Karpas-422 (cell line): ENCODE results near the gene PVRIG. TPM values are rescaled to one million over a fixed set of nuclear protein-coding genes. Genes with fewer than 3 reads are reported as not detected.
"Not testable (repeated sequence)": the region's sequence is repeated elsewhere in the genome, so short reads cannot be mapped to it uniquely, and the experiment has no call there.

ENCODE experiments used
- DNase-seq: peaks from one replicate; pipeline ENCODE4 v3.0.0-alpha.2; 2015
- H2AFZ ChIP-seq: fragments of 200-600 bp; sonication (generic); 2 replicates; pipeline ENCODE4 v1.6.1; 2014; ENCODE audit warnings: antibody characterized with exemption, low read length, mixed read lengths
- H3K27ac ChIP-seq: fragments of 200-600 bp; sonication (generic); 2 replicates; pipeline ENCODE4 v1.5.1; 2014; ENCODE audit warnings: mild to moderate bottlenecking, low read length, moderate library complexity
- H3K27me3 ChIP-seq: fragments of 200-600 bp; sonication (generic); 2 replicates; pipeline ENCODE4 v1.6.1; 2014; ENCODE audit warnings: low read length, mixed read lengths
- H3K36me3 ChIP-seq: fragments of 200-600 bp; sonication (generic); 2 replicates; pipeline ENCODE4 v1.6.1; 2014; ENCODE audit warnings: low read length, mixed read lengths; ENCODE audit not compliant: insufficient read depth
- H3K4me1 ChIP-seq: fragments of 200-600 bp; sonication (generic); 2 replicates; pipeline ENCODE4 v1.6.1; 2014; ENCODE audit warnings: mild to moderate bottlenecking, low read length, mixed read lengths
- H3K4me2 ChIP-seq: fragments of 200-600 bp; sonication (generic); 2 replicates; pipeline ENCODE4 v1.6.1; 2014; ENCODE audit warnings: low read length, low read depth, mild to moderate bottlenecking; ENCODE audit not compliant: poor library complexity, severe bottlenecking
- H3K4me3 ChIP-seq: fragments of 200-600 bp; sonication (generic); 2 replicates; pipeline ENCODE4 v1.5.1; 2014; ENCODE audit warnings: mild to moderate bottlenecking, antibody characterized with exemption, low read length, mixed read lengths
- H3K79me2 ChIP-seq: fragments of 200-600 bp; sonication (generic); 2 replicates; pipeline ENCODE4 v1.6.1; 2014; ENCODE audit warnings: mild to moderate bottlenecking, low read length, mixed read lengths
- H3K9ac ChIP-seq: fragments of 200-600 bp; sonication (generic); 2 replicates; pipeline ENCODE4 v1.6.0; 2014; ENCODE audit warnings: low read length
- H3K9me2 ChIP-seq: fragments of 200-600 bp; sonication (generic), shearing (Covaris generic); replicated peaks from 2 replicates; pipeline ENCODE4 v1.6.0; 2014; ENCODE audit warnings: mild to moderate bottlenecking, low read length, moderate library complexity; ENCODE audit not compliant: insufficient read depth
- H3K9me3 ChIP-seq: fragments of 300-700, 200-600 bp; sonication (generic); 2 replicates; pipeline ENCODE4 v1.6.1; 2014; ENCODE audit warnings: low read length, mixed read lengths
- H4K20me1 ChIP-seq: fragments of 200-600 bp; sonication (generic); 2 replicates; pipeline ENCODE4 v1.6.1; 2014; ENCODE audit warnings: mild to moderate bottlenecking, antibody characterized with exemption, low read length, low read depth; ENCODE audit not compliant: insufficient read depth
- total RNA-seq: library from RNA; depleted of rRNA; stranded (reverse); fragments of >200 nt; shearing (Covaris generic); gene quantifications from 2 replicates; pipeline ENCODE4 v1.2.3, GENCODE V29; 2014; ENCODE audit warnings: low replicate concordance

The PVRIG gene
- total RNA-seq, 1 experiment from 2014 or later: 1.6 TPM

DNA sequence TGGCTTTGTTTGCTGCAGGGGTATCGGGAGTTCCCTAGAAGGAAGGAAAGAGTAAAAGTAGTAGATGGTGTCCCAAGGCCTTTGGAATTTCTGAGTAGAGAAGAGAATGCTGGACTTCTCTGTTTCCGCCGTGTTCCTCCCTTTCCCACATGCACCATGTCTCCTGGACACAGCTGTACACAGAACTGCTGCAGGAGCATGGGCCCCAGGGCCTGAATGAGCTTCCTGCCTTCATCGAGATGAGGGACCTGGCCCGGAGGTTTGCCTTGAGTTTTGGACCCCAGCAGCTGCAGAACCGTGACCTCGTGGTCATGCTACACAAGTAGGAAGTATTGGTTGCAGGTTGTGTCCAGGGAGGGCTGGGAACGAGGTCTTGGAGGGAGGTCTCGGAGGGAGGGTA, 15.3 kb upstream of the PVRIG start:
- Histone ChIP-seq H3K4me3 (no peak overlapping the region), H3K4me2 (no peak overlapping the region), H3K27ac (no peak overlapping the region), H3K9ac (no peak overlapping the region), H2AFZ (no peak overlapping the region), H3K9me3 (no peaks in the 10 kb centered on the region), H3K27me3 (no peaks in the 10 kb centered on the region), H4K20me1 (no peaks in the 10 kb centered on the region), H3K36me3 (no peaks in the 10 kb centered on the region), H3K4me1 (peaks cover 6% of the 10 kb centered on the region), H3K9me2 (no peaks in the 10 kb centered on the region), H3K79me2 (no peaks in the 10 kb centered on the region)
- DNase-seq: no peak

DNA sequence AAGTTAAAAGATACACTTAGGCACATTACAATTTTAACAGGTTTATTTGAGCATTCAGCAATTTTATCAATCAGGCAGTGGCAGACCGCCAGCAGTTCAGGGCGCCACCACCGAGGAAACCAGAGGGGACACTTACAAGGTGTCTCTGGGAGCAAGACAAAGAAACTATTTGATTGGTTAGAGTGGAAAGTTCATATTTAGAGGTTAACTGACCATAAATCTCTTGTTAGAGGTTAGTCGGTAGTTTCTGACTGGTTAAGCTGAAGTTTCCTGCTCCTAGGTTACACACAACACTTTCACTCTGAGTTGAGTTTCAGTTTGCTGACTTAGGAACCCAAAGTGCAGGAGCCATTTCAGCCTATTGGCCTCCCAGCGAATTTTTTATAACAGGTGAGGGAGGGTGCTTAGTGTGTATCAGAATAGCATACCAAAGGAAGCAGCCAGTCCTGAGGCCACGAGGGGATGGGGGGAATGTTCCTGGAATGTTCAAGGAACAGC, 10.8 kb upstream of the PVRIG start:
- H3K27ac ChIP-seq: no peak overlapping the region
- H3K9ac ChIP-seq: no peak overlapping the region
- H4K20me1 ChIP-seq: no peaks in the 10 kb centered on the region
- no peaks in the 10 kb centered on the region for H3K27me3 ChIP-seq
- no peaks in the 10 kb centered on the region for H3K9me3 ChIP-seq
- no peak overlapping the region for H3K4me3 ChIP-seq
- H2AFZ ChIP-seq: no peak overlapping the region
- no peak for DNase-seq
- H3K36me3 ChIP-seq: no peaks in the 10 kb centered on the region
- peaks cover 10% of the 10 kb centered on the region for H3K4me1 ChIP-seq
- no peak overlapping the region for H3K4me2 ChIP-seq
- H3K9me2 ChIP-seq: no peaks in the 10 kb centered on the region
- H3K79me2 ChIP-seq: no peaks in the 10 kb centered on the region

DNA sequence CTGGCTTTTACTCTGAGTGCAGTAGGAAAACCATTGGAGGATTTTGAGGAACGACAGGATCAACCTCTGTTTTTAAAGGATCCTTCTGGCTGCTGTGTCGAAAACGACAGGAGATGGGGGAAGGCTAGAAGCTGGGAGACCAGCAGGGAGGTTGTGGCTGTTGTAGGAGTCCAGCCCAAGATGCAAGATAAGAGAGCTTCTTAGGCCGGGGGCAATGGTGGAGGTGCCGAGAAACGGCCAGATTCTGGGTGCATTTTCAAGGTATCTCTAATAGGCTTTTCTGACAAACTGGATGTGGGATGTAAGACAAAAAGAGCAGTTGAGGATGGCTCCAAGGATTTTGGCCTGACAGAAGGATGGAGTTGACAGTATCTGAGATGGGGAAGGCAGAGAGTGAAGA, 10.3 kb upstream of the PVRIG start:
- H3K79me2 ChIP-seq: no peaks in the 10 kb centered on the region
- H3K4me1 ChIP-seq: peaks cover 10% of the 10 kb centered on the region
- no peaks in the 10 kb centered on the region for H3K36me3 ChIP-seq
- no peak overlapping the region for H3K27ac ChIP-seq
- no peak overlapping the region for H3K4me3 ChIP-seq
- no peaks in the 10 kb centered on the region for H4K20me1 ChIP-seq
- no peak for DNase-seq
- no peaks in the 10 kb centered on the region for H3K9me3 ChIP-seq
- no peaks in the 10 kb centered on the region for H3K27me3 ChIP-seq
- H3K9me2 ChIP-seq: no peaks in the 10 kb centered on the region
- H3K9ac ChIP-seq: no peak overlapping the region
- no peak overlapping the region for H2AFZ ChIP-seq
- no peak overlapping the region for H3K4me2 ChIP-seq

DNA sequence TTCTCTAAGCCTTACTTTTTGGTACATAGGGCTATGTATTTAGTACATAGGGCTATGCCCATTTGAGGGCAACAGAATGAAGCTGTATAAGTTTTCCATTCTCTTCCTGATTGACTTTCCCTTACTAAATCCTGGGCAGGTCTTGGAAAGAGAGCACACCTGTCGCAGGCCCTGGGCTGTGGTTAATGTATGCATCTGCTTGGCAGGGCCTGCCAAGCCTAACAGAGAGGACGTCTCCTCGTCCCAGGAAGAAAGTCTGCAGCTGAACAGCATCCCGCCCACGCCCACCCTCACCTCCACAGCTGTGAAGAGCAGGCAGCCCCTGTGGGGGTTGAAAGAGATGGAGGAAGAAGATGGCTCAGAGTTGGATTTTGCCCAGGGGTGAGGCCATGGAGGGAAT, 8.9 kb upstream of the PVRIG start:
- H3K4me3 ChIP-seq: no peak overlapping the region; the same call in 1 of the 2 replicates
- H3K9me2 ChIP-seq: no peaks in the 10 kb centered on the region
- H3K4me1 ChIP-seq: peaks cover 10% of the 10 kb centered on the region
- no peaks in the 10 kb centered on the region for H3K27me3 ChIP-seq
- H3K4me2 ChIP-seq: peak overlapping the region; percentile 51
- no peaks in the 10 kb centered on the region for H3K9me3 ChIP-seq
- DNase-seq: no peak
- 0 out of 2 replicates have a peak overlapping the region, but pooled peaks have one; percentile 41 for H3K9ac ChIP-seq
- H2AFZ ChIP-seq: peak overlapping the region; percentile 86; the same call in 1 of the 2 replicates
- no peaks in the 10 kb centered on the region for H3K36me3 ChIP-seq
- H4K20me1 ChIP-seq: no peaks in the 10 kb centered on the region
- H3K27ac ChIP-seq: no peak overlapping the region
- no peaks in the 10 kb centered on the region for H3K79me2 ChIP-seq

DNA sequence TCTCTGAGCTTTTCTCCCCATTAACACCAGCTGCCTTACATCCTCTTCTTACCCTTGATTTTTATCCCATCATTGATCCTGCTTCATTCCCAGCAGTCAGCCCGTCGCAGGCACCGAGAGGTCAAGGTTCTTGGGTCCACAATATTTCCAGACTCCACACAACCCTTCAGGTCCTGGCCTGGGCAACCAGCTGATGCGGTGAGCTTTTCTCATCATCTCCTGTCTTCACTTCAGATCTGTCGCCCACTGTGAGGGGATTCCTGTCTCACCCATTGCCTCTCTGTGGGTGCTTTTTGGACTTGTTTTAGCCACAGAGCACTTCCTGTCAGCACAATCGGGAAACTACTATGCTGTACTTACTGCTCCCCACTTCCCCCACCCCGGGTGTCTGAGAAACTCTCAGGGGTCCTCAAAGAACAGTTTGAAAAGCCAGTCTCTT, 8.4 kb upstream of the PVRIG start:
- H3K79me2 ChIP-seq: no peaks in the 10 kb centered on the region
- H3K9me2 ChIP-seq: no peaks in the 10 kb centered on the region
- DNase-seq: no peak
- peak overlapping the region; percentile 41 for H3K9ac ChIP-seq
- H3K4me3 ChIP-seq: peak overlapping the region; percentile 19; the same call in 1 of the 2 replicates
- peaks cover 10% of the 10 kb centered on the region for H3K4me1 ChIP-seq
- H3K36me3 ChIP-seq: no peaks in the 10 kb centered on the region
- no peaks in the 10 kb centered on the region for H3K9me3 ChIP-seq
- no peak overlapping the region for H3K27ac ChIP-seq
- H3K27me3 ChIP-seq: no peaks in the 10 kb centered on the region
- peak overlapping the region; percentile 51 for H3K4me2 ChIP-seq
- H2AFZ ChIP-seq: peak overlapping the region; percentile 86; the same call in 1 of the 2 replicates
- H4K20me1 ChIP-seq: no peaks in the 10 kb centered on the region

DNA sequence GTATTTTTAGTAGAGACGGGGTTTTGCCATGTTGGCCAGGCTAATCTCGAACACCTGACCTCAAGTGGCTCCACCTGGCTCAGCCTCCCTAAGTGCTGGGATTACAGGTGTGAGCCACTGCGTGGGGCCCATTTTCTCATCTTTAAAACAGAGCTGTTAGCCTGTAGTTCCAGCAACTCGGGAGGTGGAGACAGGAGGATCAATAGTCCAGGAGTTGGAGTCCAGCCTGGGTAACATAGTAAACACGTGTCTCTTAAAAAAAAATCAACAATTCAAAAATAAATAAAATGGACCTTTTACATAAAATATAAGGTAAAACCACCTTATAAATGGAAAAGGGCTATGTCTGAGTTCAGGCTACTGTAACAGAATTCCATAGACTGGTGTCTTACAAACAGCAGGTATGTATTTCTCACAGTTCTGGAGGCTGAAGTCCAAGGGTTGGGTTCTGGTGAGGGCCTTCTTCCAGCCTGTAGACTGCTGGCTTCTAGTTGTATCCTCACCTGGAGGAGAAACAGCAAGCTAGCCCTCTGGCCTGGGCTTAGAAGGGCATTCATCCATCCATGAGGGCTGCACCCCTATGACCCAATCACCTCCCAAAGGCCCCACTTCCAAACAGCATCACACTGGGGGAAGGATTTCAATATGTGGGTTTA, 7.0 kb upstream of the PVRIG start:
- no peak overlapping the region for H3K4me2 ChIP-seq
- H3K9ac ChIP-seq: no peak overlapping the region
- H4K20me1 ChIP-seq: no peaks in the 10 kb centered on the region
- H3K9me3 ChIP-seq: no peaks in the 10 kb centered on the region
- H3K36me3 ChIP-seq: no peaks in the 10 kb centered on the region
- no peak overlapping the region for H2AFZ ChIP-seq
- H3K27me3 ChIP-seq: no peaks in the 10 kb centered on the region
- no peak for DNase-seq
- H3K4me1 ChIP-seq: peaks cover 16% of the 10 kb centered on the region
- H3K79me2 ChIP-seq: no peaks in the 10 kb centered on the region
- H3K9me2 ChIP-seq: no peaks in the 10 kb centered on the region
- H3K4me3 ChIP-seq: no peak overlapping the region
- H3K27ac ChIP-seq: no peak overlapping the region

DNA sequence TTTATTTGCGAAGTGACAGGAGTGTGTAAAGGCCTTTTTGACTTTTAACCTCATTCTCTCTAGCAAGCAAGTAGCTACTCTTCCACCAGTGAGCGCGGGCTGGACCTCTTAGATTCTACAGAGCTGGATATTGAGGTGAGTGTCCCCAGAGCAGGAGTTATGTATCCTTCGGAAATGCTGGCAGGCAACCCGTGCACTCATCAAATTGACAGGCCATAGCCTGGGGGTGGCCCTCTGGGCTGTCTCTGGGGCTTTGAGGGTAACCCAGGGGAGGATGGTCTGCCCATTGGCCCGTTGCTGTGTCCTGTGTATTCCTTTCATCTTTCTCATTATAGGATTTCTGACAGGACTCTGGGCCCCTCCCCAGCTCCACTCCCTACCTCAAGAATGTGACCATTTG, 6.1 kb upstream of the PVRIG start:
- DNase-seq: no peak
- no peak overlapping the region for H3K4me3 ChIP-seq
- H3K9ac ChIP-seq: no peak overlapping the region
- no peaks in the 10 kb centered on the region for H3K9me2 ChIP-seq
- no peaks in the 10 kb centered on the region for H3K9me3 ChIP-seq
- no peaks in the 10 kb centered on the region for H4K20me1 ChIP-seq
- no peaks in the 10 kb centered on the region for H3K27me3 ChIP-seq
- H2AFZ ChIP-seq: no peak overlapping the region
- no peak overlapping the region for H3K27ac ChIP-seq
- H3K4me2 ChIP-seq: no peak overlapping the region
- H3K36me3 ChIP-seq: no peaks in the 10 kb centered on the region
- peaks cover 16% of the 10 kb centered on the region for H3K4me1 ChIP-seq
- no peaks in the 10 kb centered on the region for H3K79me2 ChIP-seq

DNA sequence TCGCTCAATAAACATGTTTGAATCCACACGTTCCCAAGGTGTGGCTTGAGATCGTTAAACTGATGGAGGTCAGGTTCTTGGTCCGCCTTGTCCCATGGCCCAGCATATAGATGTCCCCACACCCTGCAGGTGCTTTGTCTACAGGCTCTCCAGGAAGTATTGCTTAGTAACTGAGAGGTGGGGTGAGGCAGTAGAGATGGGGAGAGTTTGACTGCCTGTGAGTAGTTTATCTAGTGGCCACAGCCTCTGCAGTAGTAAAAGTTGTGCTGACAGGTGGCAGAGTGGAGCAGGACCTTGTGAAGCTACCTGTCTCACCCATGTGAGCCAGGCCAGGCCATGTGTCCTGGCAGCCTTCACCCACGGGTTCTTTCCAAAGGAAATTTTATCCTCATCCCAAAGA, 5.4 kb upstream of the PVRIG start:
- not testable (repeated sequence) for H3K27me3 ChIP-seq, H3K79me2 ChIP-seq, H3K4me2 ChIP-seq, H3K9me3 ChIP-seq, DNase-seq, H3K9me2 ChIP-seq, H3K4me3 ChIP-seq, H3K27ac ChIP-seq, H3K36me3 ChIP-seq, H2AFZ ChIP-seq, H3K9ac ChIP-seq, H4K20me1 ChIP-seq
- peaks cover 20% of the 10 kb centered on the region for H3K4me1 ChIP-seq
